HG03108 (cell line): Measurements from ENCODE around the gene LRRFIP1.

Source experiments
- ATAC-seq: cut with Tn5 transposase; IDR thresholded peaks from one replicate; pipeline ENCODE4 v1.9.1; 2021; ENCODE audit warnings: moderate library complexity; ENCODE audit not compliant: unreplicated experiment

Gene LRRFIP1

DNA sequence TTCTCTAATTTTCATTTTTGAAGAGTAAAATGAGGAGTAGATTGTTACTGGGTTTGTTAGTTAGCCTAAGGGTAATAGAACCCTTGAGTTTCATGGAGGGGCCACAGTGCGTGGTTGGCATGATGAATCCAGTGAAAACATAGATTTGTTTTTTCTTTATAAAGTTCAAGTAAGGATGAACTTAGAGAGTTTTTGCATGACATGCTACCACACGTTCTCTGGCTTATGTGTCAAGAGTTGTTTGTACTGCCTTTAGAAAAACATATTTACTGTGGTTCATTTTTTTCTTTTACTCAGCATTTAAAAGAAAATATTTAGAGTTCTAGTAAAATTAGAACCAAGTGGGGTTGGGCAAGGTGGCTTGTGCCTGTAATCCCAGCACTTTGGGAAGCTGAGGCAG, 193.0 kb downstream of the LRRFIP1 start:
- no peak for ATAC-seq

DNA sequence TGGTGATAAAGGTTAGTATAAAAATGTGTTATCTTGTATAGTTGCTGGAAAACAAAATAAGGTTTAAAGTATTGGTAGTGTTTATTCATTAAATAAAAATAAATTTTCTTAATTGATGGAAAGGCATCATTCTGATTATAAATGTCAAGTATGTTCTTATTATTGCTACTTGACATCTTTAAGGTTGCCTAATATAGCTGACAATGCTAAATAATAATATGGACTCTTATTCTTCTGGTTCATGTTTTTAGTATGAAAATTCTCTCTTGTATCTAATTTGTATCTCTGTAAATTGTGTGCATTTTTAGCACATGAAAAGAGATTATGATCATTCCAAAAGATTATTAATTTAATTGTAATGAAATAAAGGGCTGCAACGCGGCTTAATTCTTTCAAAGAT, 196.2 kb downstream of the LRRFIP1 start:
- no peak for ATAC-seq

DNA sequence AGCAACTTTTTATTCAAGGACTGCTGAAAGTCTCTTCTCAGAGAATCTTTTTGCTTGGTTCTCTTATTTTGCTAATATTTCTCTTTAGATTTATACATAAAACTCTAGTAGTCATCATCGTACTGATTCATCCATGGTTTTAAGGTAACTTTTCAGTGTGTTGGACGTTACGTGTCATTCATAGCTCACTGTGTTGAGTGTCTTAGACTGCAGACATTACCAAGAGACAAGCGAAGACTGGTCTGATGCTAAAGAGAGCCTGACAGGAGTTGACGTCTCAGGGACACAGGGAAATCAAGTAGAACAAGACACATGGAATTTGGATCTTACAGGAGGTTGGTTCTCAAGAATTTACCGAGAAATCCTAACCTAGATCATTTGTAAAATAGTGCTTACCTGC, 196.7 kb downstream of the LRRFIP1 start:
- ATAC-seq: no peak

DNA sequence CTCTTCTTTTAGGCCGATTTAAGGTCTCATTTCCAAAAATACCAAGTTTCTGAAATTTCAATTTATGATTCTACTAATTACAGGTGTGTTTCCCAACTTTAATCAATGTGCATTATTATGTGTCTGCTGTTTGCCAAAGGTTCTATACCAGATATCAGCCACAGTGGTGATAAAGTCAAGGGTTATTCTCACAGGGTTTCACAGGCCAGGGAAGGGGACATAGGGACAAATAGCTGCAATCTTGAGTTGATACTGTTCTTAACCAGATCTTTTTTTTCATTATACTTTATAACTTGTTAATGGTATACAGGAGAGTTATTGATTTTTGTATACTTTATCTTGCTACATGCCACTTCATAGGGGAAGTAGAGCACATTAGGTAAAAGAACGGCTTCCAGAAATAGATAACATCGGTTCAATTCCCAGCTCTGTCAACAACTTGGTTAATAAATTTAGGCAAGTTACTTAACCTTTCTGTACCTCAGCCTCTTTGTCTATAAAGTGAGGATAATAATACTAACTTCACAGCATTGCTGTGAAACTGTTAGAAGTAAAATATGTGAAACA, 200.1 kb downstream of the LRRFIP1 start:
- ATAC-seq: no peak
